ENCODE data around the gene CYP1A2.
A peak's percentile ranks its signal among the peaks of the same experiment; 100 is the strongest.

The CYP1A2 gene

GRCh38 chr15:74742422-74742821 is 6.2 kb upstream of the CYP1A2 start:
- DNase-seq, result no peak

GRCh38 chr15:74746389-74746788 is 2.3 kb upstream of the CYP1A2 start:
- DNase-seq, result no peak

- DNase-seq, result no peak
These were observed 1.2 kb downstream of the CYP1A2 start for GRCh38 chr15:74749832-74750231.

- DNase-seq, result no peak
These were observed 2.1 kb downstream of the CYP1A2 start for GRCh38 chr15:74750751-74751150.

GRCh38 chr15:74752011-74752410 is 3.4 kb downstream of the CYP1A2 start:
- DNase-seq, result no peak

GRCh38 chr15:74752531-74752930 is 3.9 kb downstream of the CYP1A2 start:
- peak; percentile 73 for DNase-seq

GRCh38 chr15:74754593-74755215 is 6.1 kb downstream of the CYP1A2 start:
- DNase-seq, result no peak

GRCh38 chr15:74758736-74759135 is 10.1 kb downstream of the CYP1A2 start:
- no peak for DNase-seq

- DNase-seq, result no peak
These were observed 14.1 kb downstream of the CYP1A2 start for GRCh38 chr15:74762791-74763150.

GRCh38 chr15:74763416-74763815 is 14.8 kb downstream of the CYP1A2 start:
- DNase-seq, result no peak

- DNase-seq, result no peak
These were observed 18.8 kb downstream of the CYP1A2 start for GRCh38 chr15:74767167-74768098.

- DNase-seq, result no peak
These were observed 19.6 kb downstream of the CYP1A2 start for GRCh38 chr15:74768099-74768770.

GRCh38 chr15:74768771-74769342 is 20.2 kb downstream of the CYP1A2 start:
- DNase-seq, result no peak

GRCh38 chr15:74769463-74770025 is 20.9 kb downstream of the CYP1A2 start:
- no peak for DNase-seq

GRCh38 chr15:74770211-74770903 is 21.7 kb downstream of the CYP1A2 start:
- no peak for DNase-seq

GRCh38 chr15:74773329-74773728 is 24.7 kb downstream of the CYP1A2 start:
- DNase-seq, result no peak

- no peak for DNase-seq
These were observed 25.1 kb downstream of the CYP1A2 start for GRCh38 chr15:74773731-74774252.

- DNase-seq, result no peak
These were observed 26.5 kb downstream of the CYP1A2 start for GRCh38 chr15:74775132-74775562.

- DNase-seq, result no peak
These were observed 27.2 kb downstream of the CYP1A2 start for GRCh38 chr15:74775894-74776293.

- DNase-seq, result no peak
These were observed 28.4 kb downstream of the CYP1A2 start for GRCh38 chr15:74776821-74777768.
